ENCODE measurements around the gene P3R3URF. TPM values are rescaled to one million over a fixed set of nuclear protein-coding genes. Genes with fewer than 3 reads are reported as not detected.
A peak's percentile ranks its signal among the peaks of the same experiment; 100 is the strongest.

Gene P3R3URF
- total and polyA plus RNA-seq, 8 donors: not detected

- intact Hi-C loops (cut with DNase I): loop anchor here in 1 of 2 donors (5.0 kb wide), 1 partner anchor 184 kb away; no protein-coding TSS in a partner anchor
- Histone ChIP-seq H3K9me3 (no peaks in the 10 kb centered on the region), H3K36me3 (no peaks in the 10 kb centered on the region), H3K4me3 (no peak overlapping the region), H3K4me1 (no peaks in the 10 kb centered on the region), H3K27me3 (no peaks in the 10 kb centered on the region), H3K27ac (no peak overlapping the region)
- DNase-seq (no peak), ATAC-seq (no peak)
- no peak for TF ChIP-seq CTCF (IDR thresholded peaks at IDR 0.05)
These were observed 44.5 kb upstream of the P3R3URF start for GRCh38 chr1:46220808-46221207.

- ATAC-seq: no peak
- no peak for TF ChIP-seq CTCF (IDR thresholded peaks at IDR 0.05)
- no peaks in the 10 kb centered on the region for H3K36me3 ChIP-seq
- H3K27me3 ChIP-seq: no peaks in the 10 kb centered on the region
- no peaks in the 10 kb centered on the region for H3K4me1 ChIP-seq
- DNase-seq: no peak
- no peak overlapping the region for H3K27ac ChIP-seq
- no peak overlapping the region for H3K4me3 ChIP-seq
- no peaks in the 10 kb centered on the region for H3K9me3 ChIP-seq
- intact Hi-C loops (cut with DNase I): loop anchor here in 1 of 2 donors (5.0 kb wide), 1 partner anchor 183 kb away; no protein-coding TSS in a partner anchor
These were observed 43.5 kb upstream of the P3R3URF start for GRCh38 chr1:46219551-46220520.

GRCh38 chr1:46218443-46218842 is 42.2 kb upstream of the P3R3URF start:
- Histone ChIP-seq H3K36me3 (no peaks in the 10 kb centered on the region), H3K27me3 (no peaks in the 10 kb centered on the region), H3K27ac (no peak overlapping the region), H3K9me3 (no peaks in the 10 kb centered on the region), H3K4me1 (no peaks in the 10 kb centered on the region), H3K4me3 (no peak overlapping the region)
- peak; percentile 15 for ATAC-seq
- TF ChIP-seq CTCF (IDR thresholded peaks at IDR 0.05): no peak
- intact Hi-C loops (cut with DNase I): no loop called here
- DNase-seq: no peak

GRCh38 chr1:46215504-46215903 is 39.2 kb upstream of the P3R3URF start:
- intact Hi-C loops (cut with DNase I): no loop called here
- ATAC-seq (no peak), DNase-seq (no peak)
- Histone ChIP-seq H3K9me3 (no peaks in the 10 kb centered on the region), H3K27me3 (no peaks in the 10 kb centered on the region), H3K36me3 (no peaks in the 10 kb centered on the region), H3K4me3 (no peak overlapping the region), H3K4me1 (no peaks in the 10 kb centered on the region), H3K27ac (no peak overlapping the region)
- no peak for TF ChIP-seq CTCF (IDR thresholded peaks at IDR 0.05)

- Histone ChIP-seq H3K27ac (no peak overlapping the region), H3K4me3 (no peak overlapping the region), H3K4me1 (no peaks in the 10 kb centered on the region), H3K36me3 (no peaks in the 10 kb centered on the region), H3K9me3 (no peaks in the 10 kb centered on the region), H3K27me3 (no peaks in the 10 kb centered on the region)
- TF ChIP-seq CTCF (IDR thresholded peaks at IDR 0.05): no peak
- no peak for DNase-seq
- ATAC-seq: no peak
- intact Hi-C loops (cut with DNase I): no loop called here
These were observed 34.8 kb upstream of the P3R3URF start for GRCh38 chr1:46211051-46211450.

Measured in left lung (tissue), 10 donors.